ENCODE measurements around the gene RNF19B. TPM values are rescaled to one million over a fixed set of nuclear protein-coding genes. Genes with fewer than 3 reads are reported as not detected.

Gene RNF19B
- total and polyA plus RNA-seq, 10 of the 15 experiments (the other 5 are each of a cell fraction or from before 2014, with no cell fraction given), result 2.8 to 32.6 (median 16.6) TPM

DNA sequence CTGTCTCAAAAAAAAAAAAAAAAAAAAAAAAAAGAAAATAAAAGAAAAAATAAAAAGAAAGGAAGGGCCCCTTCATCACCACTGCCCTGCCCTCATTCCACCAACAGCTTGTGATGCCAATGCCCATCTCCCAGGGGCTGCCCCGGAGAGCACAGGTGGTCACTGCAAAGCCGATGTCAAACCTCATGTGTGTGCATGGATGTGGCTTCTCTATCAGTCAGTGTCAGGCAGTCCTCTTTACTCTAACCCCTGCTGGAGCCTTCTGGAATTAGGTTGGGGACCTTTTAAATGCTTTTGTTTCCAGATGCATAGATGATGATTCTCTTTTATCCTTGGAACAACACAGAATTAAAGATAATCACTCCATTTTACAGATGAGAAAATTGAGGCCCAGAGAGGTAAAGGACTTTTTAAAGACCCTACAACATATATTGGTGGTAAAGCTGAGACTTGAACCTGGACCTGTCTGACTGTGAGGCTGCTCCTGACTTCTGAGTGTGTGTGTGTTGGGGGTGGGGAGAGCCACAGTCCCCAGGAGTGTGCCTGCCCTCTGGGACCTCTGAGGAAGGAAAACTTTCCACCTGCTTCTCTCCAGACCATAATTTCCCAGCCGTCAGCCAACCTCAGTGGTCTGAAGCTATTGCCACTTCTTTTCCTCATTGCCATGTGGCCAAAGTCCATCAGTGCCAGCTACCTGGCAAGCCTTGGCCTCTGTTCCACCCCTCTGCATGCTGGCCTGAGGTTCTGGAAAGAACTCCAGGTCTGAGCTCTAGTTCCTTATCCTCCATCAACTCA is 60.4 kb downstream of the RNF19B start (continued):
- no peak for TF ChIP-seq POLR2AphosphoS5 (IDR thresholded peaks at IDR 0.05; ENCODE audit: low read length)
- no peak for TF ChIP-seq LARP7 (IDR thresholded peaks at IDR 0.05)
- TF ChIP-seq RAD51 (IDR thresholded peaks at IDR 0.05), result no peak

GRCh38 chr1:32902535-32902920 is 62.1 kb downstream of the RNF19B start:
- no peak overlapping the region for H3K4me2 ChIP-seq (ENCODE audit: control insufficient read depth, insufficient read depth)
- 59% methylated on average over 6 of the region's 6 CpGs for WGBS (ENCODE audit: insufficient coverage, insufficient replicate concordance, low lambda C conversion rate, missing lambda C conversion rate)
- no peak overlapping the region for H3K9ac ChIP-seq (ENCODE audit: control insufficient read depth, insufficient read depth, low read length)
- FAIRE-seq (no peak), DNase-seq (ENCODE audit: low read depth, low spot score) (no peak), ATAC-seq (no peak)
- no peaks in the 10 kb centered on the region for H4K20me1 ChIP-seq (ENCODE audit: control insufficient read depth, insufficient read depth)
- H3K4me1 ChIP-seq (ENCODE audit: control insufficient read depth, insufficient read depth, low read length), result no peaks in the 10 kb centered on the region
- H3K9me3 ChIP-seq (replicated peaks; ENCODE audit: control insufficient read depth, insufficient read depth, low read length), result no peaks in the 10 kb centered on the region
- ChIA-PET RAD21 (ENCODE audit: unreplicated experiment) (interaction anchor here (0.5 kb wide), 1 partner anchor 382 kb away, joined by 3 read pairs; no protein-coding TSS in a partner anchor), CTCF (interaction anchor here (1.7 kb wide), 1 partner anchor 10 kb away, joined by 4 read pairs; no protein-coding TSS in a partner anchor), SMC1A (ENCODE audit: uncharacterized antibody, unreplicated experiment) (no interaction called here), POLR2A (no interaction called here)
- no peaks in the 10 kb centered on the region for H3K79me2 ChIP-seq (ENCODE audit: control insufficient read depth, insufficient read depth, low read length)
- in situ Hi-C loops (cut with MboI), result no loop called here
- BruUV-seq (replicated peaks), result no TSS peak
- no peak for TF ChIP-seq SUZ12 (IDR thresholded peaks at IDR 0.05; ENCODE audit: unreplicated experiment)
- no peak for TF ChIP-seq REST (IDR thresholded peaks at IDR 0.05; ENCODE audit: low read depth, low read length)
- no peak for TF ChIP-seq POLR2AphosphoS5 (IDR thresholded peaks at IDR 0.05; ENCODE audit: low read length)
- no peak for TF ChIP-seq NRF1 (conservative IDR thresholded peaks at IDR 0.05; ENCODE audit: low read depth, low read length)
- TF ChIP-seq, protein P1, sequence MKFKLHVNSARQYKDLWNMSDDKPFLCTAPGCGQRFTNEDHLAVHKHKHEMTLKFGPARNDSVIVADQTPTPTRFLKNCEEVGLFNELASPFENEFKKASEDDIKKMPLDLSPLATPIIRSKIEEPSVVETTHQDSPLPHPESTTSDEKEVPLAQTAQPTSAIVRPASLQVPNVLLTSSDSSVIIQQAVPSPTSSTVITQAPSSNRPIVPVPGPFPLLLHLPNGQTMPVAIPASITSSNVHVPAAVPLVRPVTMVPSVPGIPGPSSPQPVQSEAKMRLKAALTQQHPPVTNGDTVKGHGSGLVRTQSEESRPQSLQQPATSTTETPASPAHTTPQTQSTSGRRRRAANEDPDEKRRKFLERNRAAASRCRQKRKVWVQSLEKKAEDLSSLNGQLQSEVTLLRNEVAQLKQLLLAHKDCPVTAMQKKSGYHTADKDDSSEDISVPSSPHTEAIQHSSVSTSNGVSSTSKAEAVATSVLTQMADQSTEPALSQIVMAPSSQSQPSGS (IDR thresholded peaks at IDR 0.05; ENCODE audit: low read length), result no peak
- TF ChIP-seq EP300 (IDR thresholded peaks at IDR 0.05; ENCODE audit: borderline replicate concordance in 1 of 2, control insufficient read depth in 1 of 2, low read depth in 2 of 2, low read length in 2 of 2), result no peak
- no peak for TF ChIP-seq SPI1 (IDR thresholded peaks at IDR 0.05; ENCODE audit: borderline replicate concordance, insufficient read depth, low read depth, low read length)
- TF ChIP-seq E2F4 (IDR thresholded peaks at IDR 0.05; ENCODE audit: low read depth, low read length), result no peak
- TF ChIP-seq CEBPB (IDR thresholded peaks at IDR 0.05; ENCODE audit: borderline replicate concordance in 1 of 2, low read depth in 2 of 2, low read length in 2 of 2), result no peak
- TF ChIP-seq NFYB (IDR thresholded peaks at IDR 0.05; ENCODE audit: insufficient read depth, low read depth, low read length), result no peak
- TF ChIP-seq, protein P2, sequence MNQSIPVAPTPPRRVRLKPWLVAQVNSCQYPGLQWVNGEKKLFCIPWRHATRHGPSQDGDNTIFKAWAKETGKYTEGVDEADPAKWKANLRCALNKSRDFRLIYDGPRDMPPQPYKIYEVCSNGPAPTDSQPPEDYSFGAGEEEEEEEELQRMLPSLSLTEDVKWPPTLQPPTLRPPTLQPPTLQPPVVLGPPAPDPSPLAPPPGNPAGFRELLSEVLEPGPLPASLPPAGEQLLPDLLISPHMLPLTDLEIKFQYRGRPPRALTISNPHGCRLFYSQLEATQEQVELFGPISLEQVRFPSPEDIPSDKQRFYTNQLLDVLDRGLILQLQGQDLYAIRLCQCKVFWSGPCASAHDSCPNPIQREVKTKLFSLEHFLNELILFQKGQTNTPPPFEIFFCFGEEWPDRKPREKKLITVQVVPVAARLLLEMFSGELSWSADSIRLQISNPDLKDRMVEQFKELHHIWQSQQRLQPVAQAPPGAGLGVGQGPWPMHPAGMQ (IDR thresholded peaks at IDR 0.05; ENCODE audit: borderline replicate concordance), result no peak
- no peak overlapping the region for H3K27ac ChIP-seq (ENCODE audit: control insufficient read depth, insufficient read depth)
- intact Hi-C loops (cut with micrococcal nuclease; ENCODE audit: unreplicated experiment), result no loop called here
- no peak overlapping the region for H2AFZ ChIP-seq (ENCODE audit: control insufficient read depth, low read depth, low read length)
- H3K36me3 ChIP-seq (ENCODE audit: control insufficient read depth in 2 of 2, insufficient read depth in 2 of 2, low read length in 1 of 2), result no peaks in the 10 kb centered on the region
- peaks cover 2 to 7% of the 10 kb centered on the region in 2 experiments for H3K27me3 ChIP-seq (replicated peaks in 1 of 2; ENCODE audit: control insufficient read depth in 2 of 2, insufficient read depth in 2 of 2, low read length in 1 of 2)
- H3K4me3 ChIP-seq, result no peak overlapping the region
